Measurements from ENCODE around the gene ADAMTSL1.

The ADAMTSL1 gene

GRCh38 chr9:18566121-18566520, 92.2 kb downstream of the ADAMTSL1 start:
- H3K9me3 ChIP-seq, result peaks cover 2% of the 10 kb centered on the region; the same call in 1 of the 2 replicates
- DNase-seq (ENCODE audit: low spot score in 2 of 2), result no peak
- H3K27me3 ChIP-seq (ENCODE audit: low read depth), result no peaks in the 10 kb centered on the region
- no peak overlapping the region for H3K4me3 ChIP-seq
- in situ Hi-C loops (cut with MboI; ENCODE audit: low sequenced_read_pairs), result no loop called here
- peaks cover 38% of the 10 kb centered on the region for H3K4me1 ChIP-seq
- H3K36me3 ChIP-seq (replicated peaks), result no peaks in the 10 kb centered on the region

GRCh38 chr9:18568973-18569372, 95.0 kb downstream of the ADAMTSL1 start:
- Histone ChIP-seq H3K9me3 (no peaks in the 10 kb centered on the region), H3K36me3 (replicated peaks) (no peaks in the 10 kb centered on the region), H3K27me3 (ENCODE audit: low read depth) (no peaks in the 10 kb centered on the region), H3K4me1 (peaks cover 34% of the 10 kb centered on the region), H3K4me3 (no peak overlapping the region)
- in situ Hi-C loops (cut with MboI; ENCODE audit: low sequenced_read_pairs), result no loop called here
- DNase-seq (ENCODE audit: low spot score in 2 of 2), result no peak

GRCh38 chr9:18569941-18570630, 96.1 kb downstream of the ADAMTSL1 start:
- Histone ChIP-seq H3K4me1 (peaks cover 27% of the 10 kb centered on the region), H3K9me3 (no peaks in the 10 kb centered on the region), H3K27me3 (ENCODE audit: low read depth) (no peaks in the 10 kb centered on the region), H3K36me3 (replicated peaks) (no peaks in the 10 kb centered on the region), H3K4me3 (no peak overlapping the region)
- in situ Hi-C loops (cut with MboI; ENCODE audit: low sequenced_read_pairs), result no loop called here
- peak; percentile 17 to 68 for DNase-seq (ENCODE audit: low spot score in 2 of 2)

- in situ Hi-C loops (cut with MboI; ENCODE audit: low sequenced_read_pairs), result no loop called here
- no peak overlapping the region for H3K4me3 ChIP-seq
- no peaks in the 10 kb centered on the region for H3K27me3 ChIP-seq (ENCODE audit: low read depth)
These were observed 99.1 kb downstream of the ADAMTSL1 start for GRCh38 chr9:18573021-18573556.

GRCh38 chr9:18575686-18576085, 101.7 kb downstream of the ADAMTSL1 start:
- H3K9me3 ChIP-seq, result no peaks in the 10 kb centered on the region
- H3K27me3 ChIP-seq (ENCODE audit: low read depth), result no peaks in the 10 kb centered on the region
- peaks cover 1% of the 10 kb centered on the region; the same call in 1 of the 2 replicates for H3K4me1 ChIP-seq
- DNase-seq (ENCODE audit: low spot score in 2 of 2), result no peak
- no peaks in the 10 kb centered on the region for H3K36me3 ChIP-seq (replicated peaks)
- in situ Hi-C loops (cut with MboI; ENCODE audit: low sequenced_read_pairs), result no loop called here
- H3K4me3 ChIP-seq, result no peak overlapping the region

More at GRCh38 chr9:18573021-18573556, 99.1 kb downstream of the ADAMTSL1 start:
- H3K9me3 ChIP-seq, result no peaks in the 10 kb centered on the region
- H3K4me1 ChIP-seq, result peaks cover 11% of the 10 kb centered on the region
- H3K36me3 ChIP-seq (replicated peaks), result no peaks in the 10 kb centered on the region
- DNase-seq (ENCODE audit: low spot score in 2 of 2), result no peak

- no peaks in the 10 kb centered on the region; the same call in 1 of the 2 replicates for H3K36me3 ChIP-seq (replicated peaks)
- DNase-seq (ENCODE audit: low spot score in 2 of 2), result no peak
- no peak overlapping the region for H3K4me3 ChIP-seq
- no peaks in the 10 kb centered on the region for H3K27me3 ChIP-seq (ENCODE audit: low read depth)
- H3K4me1 ChIP-seq, result no peaks in the 10 kb centered on the region
- no peaks in the 10 kb centered on the region for H3K9me3 ChIP-seq
- in situ Hi-C loops (cut with MboI; ENCODE audit: low sequenced_read_pairs), result no loop called here
These were observed 105.6 kb downstream of the ADAMTSL1 start for GRCh38 chr9:18579536-18579935.

GRCh38 chr9:18580151-18580550, 106.2 kb downstream of the ADAMTSL1 start:
- no peak for DNase-seq (ENCODE audit: low spot score in 2 of 2)
- Histone ChIP-seq H3K36me3 (replicated peaks) (no peaks in the 10 kb centered on the region; the same call in 1 of the 2 replicates), H3K4me3 (no peak overlapping the region), H3K4me1 (no peaks in the 10 kb centered on the region), H3K27me3 (ENCODE audit: low read depth) (no peaks in the 10 kb centered on the region), H3K9me3 (no peaks in the 10 kb centered on the region)
- in situ Hi-C loops (cut with MboI; ENCODE audit: low sequenced_read_pairs), result no loop called here

GRCh38 chr9:18585996-18586395, 112.0 kb downstream of the ADAMTSL1 start:
- no peak for DNase-seq (ENCODE audit: low spot score in 2 of 2)
- H3K27me3 ChIP-seq (ENCODE audit: low read depth), result no peaks in the 10 kb centered on the region
- H3K4me1 ChIP-seq, result no peaks in the 10 kb centered on the region
- in situ Hi-C loops (cut with MboI; ENCODE audit: low sequenced_read_pairs), result no loop called here
- no peak overlapping the region for H3K4me3 ChIP-seq
- H3K9me3 ChIP-seq, result no peaks in the 10 kb centered on the region
- no peaks in the 10 kb centered on the region; the same call in 1 of the 2 replicates for H3K36me3 ChIP-seq (replicated peaks)

- in situ Hi-C loops (cut with MboI; ENCODE audit: low sequenced_read_pairs), result no loop called here
- no peaks in the 10 kb centered on the region for H3K27me3 ChIP-seq (ENCODE audit: low read depth)
- DNase-seq (ENCODE audit: low spot score in 2 of 2), result no peak
- H3K36me3 ChIP-seq (replicated peaks), result no peaks in the 10 kb centered on the region; the same call in 1 of the 2 replicates
- 0 out of 2 replicates have a peak, but pooled peaks cover 4% of the 10 kb centered on the region for H3K9me3 ChIP-seq
- no peaks in the 10 kb centered on the region for H3K4me1 ChIP-seq
- no peak overlapping the region for H3K4me3 ChIP-seq
These were observed 114.0 kb downstream of the ADAMTSL1 start for GRCh38 chr9:18588002-18588401.

GRCh38 chr9:18591261-18591660, 117.3 kb downstream of the ADAMTSL1 start:
- Histone ChIP-seq H3K9me3 (0 out of 2 replicates have a peak, but pooled peaks cover 4% of the 10 kb centered on the region), H3K4me3 (no peak overlapping the region), H3K4me1 (no peaks in the 10 kb centered on the region), H3K36me3 (replicated peaks) (no peaks in the 10 kb centered on the region), H3K27me3 (ENCODE audit: low read depth) (no peaks in the 10 kb centered on the region)
- in situ Hi-C loops (cut with MboI; ENCODE audit: low sequenced_read_pairs), result no loop called here
- DNase-seq (ENCODE audit: low spot score in 2 of 2), result no peak

GRCh38 chr9:18594837-18595236, 120.9 kb downstream of the ADAMTSL1 start:
- DNase-seq (ENCODE audit: low spot score in 2 of 2), result no peak
- in situ Hi-C loops (cut with MboI; ENCODE audit: low sequenced_read_pairs), result no loop called here
- 0 out of 2 replicates have a peak, but pooled peaks cover 4% of the 10 kb centered on the region for H3K9me3 ChIP-seq

GRCh38 chr9:18595597-18595996, 121.6 kb downstream of the ADAMTSL1 start:
- Histone ChIP-seq H3K9me3 (0 out of 2 replicates have a peak, but pooled peaks cover 4% of the 10 kb centered on the region), H3K4me3 (no peak overlapping the region), H3K4me1 (no peaks in the 10 kb centered on the region), H3K36me3 (replicated peaks) (no peaks in the 10 kb centered on the region), H3K27me3 (ENCODE audit: low read depth) (no peaks in the 10 kb centered on the region)
- in situ Hi-C loops (cut with MboI; ENCODE audit: low sequenced_read_pairs), result no loop called here
- no peak for DNase-seq (ENCODE audit: low spot score in 2 of 2)

More at GRCh38 chr9:18594837-18595236, 120.9 kb downstream of the ADAMTSL1 start:
- H3K27me3 ChIP-seq (ENCODE audit: low read depth), result no peaks in the 10 kb centered on the region
- no peak overlapping the region for H3K4me3 ChIP-seq
- H3K4me1 ChIP-seq, result no peaks in the 10 kb centered on the region
- H3K36me3 ChIP-seq (replicated peaks), result no peaks in the 10 kb centered on the region

- H3K4me3 ChIP-seq, result no peak overlapping the region
- H3K4me1 ChIP-seq, result no peaks in the 10 kb centered on the region
- in situ Hi-C loops (cut with MboI; ENCODE audit: low sequenced_read_pairs), result no loop called here
- no peaks in the 10 kb centered on the region for H3K36me3 ChIP-seq (replicated peaks)
- H3K9me3 ChIP-seq, result no peaks in the 10 kb centered on the region
- no peaks in the 10 kb centered on the region for H3K27me3 ChIP-seq (ENCODE audit: low read depth)
- DNase-seq (ENCODE audit: low spot score in 2 of 2), result no peak
These were observed 123.0 kb downstream of the ADAMTSL1 start for GRCh38 chr9:18596920-18597319.

- H3K9me3 ChIP-seq, result peaks cover 8% of the 10 kb centered on the region; the same call in 1 of the 2 replicates
- in situ Hi-C loops (cut with MboI; ENCODE audit: low sequenced_read_pairs), result no loop called here
- no peak for DNase-seq (ENCODE audit: low spot score in 2 of 2)
- no peaks in the 10 kb centered on the region for H3K36me3 ChIP-seq (replicated peaks)
- H3K27me3 ChIP-seq (ENCODE audit: low read depth), result no peaks in the 10 kb centered on the region
- H3K4me3 ChIP-seq, result no peak overlapping the region
- H3K4me1 ChIP-seq, result no peaks in the 10 kb centered on the region
These were observed 125.0 kb downstream of the ADAMTSL1 start for GRCh38 chr9:18598969-18599368.

Data from HAP-1 (cell line).